Panc1 (cell line): ENCODE results near the gene AGRN. TPM values are rescaled to one million over a fixed set of nuclear protein-coding genes. Genes with fewer than 3 reads are reported as not detected.

Source experiments
- ATAC-seq: fragments of 200-7000 bp; cut with Tn5 transposase; 2 replicates; pipeline ENCODE4 v1.9.1; 2020; ENCODE audit warnings: mild to moderate bottlenecking, moderate library complexity
- BruUV-seq: library from RNA; stranded (reverse); fragments of 400-500 nt; replicated peaks from 2 replicates; lab custom pipeline; 2021; lab: Mats Ljungman, UMichigan
- CTCF ChIA-PET: fragments of 300-600 bp; sonication (Branson Sonifier 250); formaldehyde crosslinking; loops from one replicate; lab custom pipeline; 2022; ENCODE audit warnings: antibody characterized with exemption; lab: Charles Lee
- POLR2A ChIA-PET: fragments of 300-600 bp; sonication (Branson Sonifier 250); formaldehyde crosslinking; loops from one replicate; lab custom pipeline; 2022; ENCODE audit warnings: antibody characterized with exemption; lab: Charles Lee
- DNase-seq: peaks from one replicate; pipeline ENCODE4 v3.0.0-alpha.2; 2010; ENCODE audit warnings: low read depth, low spot score
- H3K27ac ChIP-seq: 2 replicates; pipeline ENCODE4 v1.5.1; 2011; ENCODE audit warnings: mild to moderate bottlenecking, low read length, inconsistent platforms
- H3K27me3 ChIP-seq: fragments of 200-500 bp; sonication (Bioruptor generic); 2 replicates; pipeline ENCODE4 v1.6.0; 2014; ENCODE audit warnings: low read length, inconsistent platforms; ENCODE audit not compliant: control insufficient read depth, insufficient read depth
- H3K36me3 ChIP-seq: fragments of 200-500 bp; sonication (Bioruptor generic); 2 replicates; pipeline ENCODE4 v1.5.1; 2014; ENCODE audit warnings: inconsistent platforms, mild to moderate bottlenecking, low read length, moderate library complexity; ENCODE audit not compliant: control insufficient read depth, insufficient read depth
- H3K4me1 ChIP-seq: 2 replicates; pipeline ENCODE4 v1.5.1; 2011; ENCODE audit warnings: inconsistent platforms, mild to moderate bottlenecking, low read length, moderate library complexity; ENCODE audit not compliant: control insufficient read depth, insufficient read depth
- H3K4me3 ChIP-seq, 2 experiments: 2 replicates each; pipeline ENCODE4 v1.5.1; 2011 to 2012; ENCODE audit warnings: low read depth in 2 of 2, low read length in 2 of 2, mild to moderate bottlenecking in 2 of 2, inconsistent platforms in 1 of 2, moderate library complexity in 1 of 2
- H3K9me3 ChIP-seq: fragments of 200-500 bp; sonication (Bioruptor generic); 2 replicates; pipeline ENCODE4 v1.5.1; 2014; ENCODE audit warnings: low read depth, mild to moderate bottlenecking, inconsistent platforms, low read length, moderate library complexity; ENCODE audit not compliant: control insufficient read depth, insufficient read depth
- POLR2AphosphoS5 ChIP-seq: IDR thresholded peaks from 2 replicates; pipeline ENCODE4 v1.6.1; 2012; ENCODE audit warnings: mild to moderate bottlenecking, low read depth, low read length, moderate library complexity
- SIN3A ChIP-seq: IDR thresholded peaks from 2 replicates; pipeline ENCODE4 v1.6.1; 2012; ENCODE audit warnings: low read depth, mild to moderate bottlenecking, low read length, moderate library complexity, borderline replicate concordance; ENCODE audit not compliant: insufficient read depth
- TCF7L2 ChIP-seq: IDR thresholded peaks from 2 replicates; pipeline ENCODE4 v1.6.1; 2011; ENCODE audit warnings: mild to moderate bottlenecking, low read depth, low read length, inconsistent platforms
- in situ Hi-C: cut with HindIII; loops from 2 replicates; pipeline ENCODE4 v1.10.0; 2016; ENCODE audit warnings: low sequenced_read_pairs, low pct_unique_long_range_greater_than_20kb
- intact Hi-C: fragments of 100-400 bp; cut with micrococcal nuclease; formaldehyde crosslinking; loops from one replicate; pipeline ENCODE4 v1.10.0; 2022; ENCODE audit not compliant: unreplicated experiment
- total RNA-seq: library from RNA; stranded (reverse); gene quantifications from one replicate; pipeline ENCODE4 v1.2.1, GENCODE V29; 2021; ENCODE audit not compliant: unreplicated experiment
- TF ChIP-seq, protein P1 (sequence below): fragments of 450-650 bp; IDR thresholded peaks from 2 replicates; pipeline ENCODE4 v1.5.1; 2017; ENCODE audit warnings: mild to moderate bottlenecking
- TF ChIP-seq, protein P2 (sequence below), 2 experiments: IDR thresholded peaks; 2 replicates each; pipeline ENCODE4 v1.6.1; 2011 to 2012; ENCODE audit warnings: low read depth in 2 of 2, control low read depth in 1 of 2, low read length in 1 of 2, mild to moderate bottlenecking in 1 of 2, moderate library complexity in 1 of 2; ENCODE audit not compliant: insufficient read depth in 1 of 2

AGRN gene
- total RNA-seq, 1 experiment from 2014 or later, result 153 TPM

DNA sequence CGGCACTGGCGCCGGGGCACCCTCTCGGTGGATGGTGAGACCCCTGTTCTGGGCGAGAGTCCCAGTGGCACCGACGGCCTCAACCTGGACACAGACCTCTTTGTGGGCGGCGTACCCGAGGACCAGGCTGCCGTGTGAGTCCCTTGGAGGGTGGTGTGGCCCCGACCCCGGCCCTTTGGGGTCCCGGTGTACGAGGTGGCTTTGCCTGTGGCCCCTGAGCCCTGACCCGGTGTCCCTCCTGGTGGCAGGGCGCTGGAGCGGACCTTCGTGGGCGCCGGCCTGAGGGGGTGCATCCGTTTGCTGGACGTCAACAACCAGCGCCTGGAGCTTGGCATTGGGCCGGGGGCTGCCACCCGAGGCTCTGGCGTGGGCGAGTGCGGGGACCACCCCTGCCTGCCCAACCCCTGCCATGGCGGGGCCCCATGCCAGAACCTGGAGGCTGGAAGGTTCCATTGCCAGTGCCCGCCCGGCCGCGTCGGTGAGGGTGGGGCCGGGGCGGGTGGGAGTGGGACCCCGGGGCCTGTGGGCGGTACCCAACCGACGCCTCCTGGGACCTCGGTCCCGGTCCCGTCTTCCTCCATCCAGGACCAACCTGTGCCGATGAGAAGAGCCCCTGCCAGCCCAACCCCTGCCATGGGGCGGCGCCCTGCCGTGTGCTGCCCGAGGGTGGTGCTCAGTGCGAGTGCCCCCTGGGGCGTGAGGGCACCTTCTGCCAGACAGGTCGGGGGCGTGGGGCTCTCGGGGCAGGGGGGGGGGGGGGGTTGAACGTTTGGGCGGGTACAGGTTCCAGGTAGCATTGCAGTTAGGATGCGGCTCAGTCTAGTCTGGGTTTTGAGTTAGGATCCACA, 29.6 kb downstream of the AGRN start:
- H3K4me1 ChIP-seq, result no peaks in the 10 kb centered on the region
- ATAC-seq, result no peak
- no peak overlapping the region for H3K27ac ChIP-seq
- H3K4me3 ChIP-seq, result no peak overlapping the region
- H3K27me3 ChIP-seq, result no peaks in the 10 kb centered on the region
- no TSS peak for BruUV-seq
- no peaks in the 10 kb centered on the region; the same call in 1 of the 2 replicates for H3K36me3 ChIP-seq
- TF ChIP-seq TCF7L2, result no peak
- TF ChIP-seq SIN3A, result no peak
- TF ChIP-seq, protein P1, sequence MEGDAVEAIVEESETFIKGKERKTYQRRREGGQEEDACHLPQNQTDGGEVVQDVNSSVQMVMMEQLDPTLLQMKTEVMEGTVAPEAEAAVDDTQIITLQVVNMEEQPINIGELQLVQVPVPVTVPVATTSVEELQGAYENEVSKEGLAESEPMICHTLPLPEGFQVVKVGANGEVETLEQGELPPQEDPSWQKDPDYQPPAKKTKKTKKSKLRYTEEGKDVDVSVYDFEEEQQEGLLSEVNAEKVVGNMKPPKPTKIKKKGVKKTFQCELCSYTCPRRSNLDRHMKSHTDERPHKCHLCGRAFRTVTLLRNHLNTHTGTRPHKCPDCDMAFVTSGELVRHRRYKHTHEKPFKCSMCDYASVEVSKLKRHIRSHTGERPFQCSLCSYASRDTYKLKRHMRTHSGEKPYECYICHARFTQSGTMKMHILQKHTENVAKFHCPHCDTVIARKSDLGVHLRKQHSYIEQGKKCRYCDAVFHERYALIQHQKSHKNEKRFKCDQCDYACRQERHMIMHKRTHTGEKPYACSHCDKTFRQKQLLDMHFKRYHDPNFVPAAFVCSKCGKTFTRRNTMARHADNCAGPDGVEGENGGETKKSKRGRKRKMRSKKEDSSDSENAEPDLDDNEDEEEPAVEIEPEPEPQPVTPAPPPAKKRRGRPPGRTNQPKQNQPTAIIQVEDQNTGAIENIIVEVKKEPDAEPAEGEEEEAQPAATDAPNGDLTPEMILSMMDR, result no peak
- TF ChIP-seq, protein P2, sequence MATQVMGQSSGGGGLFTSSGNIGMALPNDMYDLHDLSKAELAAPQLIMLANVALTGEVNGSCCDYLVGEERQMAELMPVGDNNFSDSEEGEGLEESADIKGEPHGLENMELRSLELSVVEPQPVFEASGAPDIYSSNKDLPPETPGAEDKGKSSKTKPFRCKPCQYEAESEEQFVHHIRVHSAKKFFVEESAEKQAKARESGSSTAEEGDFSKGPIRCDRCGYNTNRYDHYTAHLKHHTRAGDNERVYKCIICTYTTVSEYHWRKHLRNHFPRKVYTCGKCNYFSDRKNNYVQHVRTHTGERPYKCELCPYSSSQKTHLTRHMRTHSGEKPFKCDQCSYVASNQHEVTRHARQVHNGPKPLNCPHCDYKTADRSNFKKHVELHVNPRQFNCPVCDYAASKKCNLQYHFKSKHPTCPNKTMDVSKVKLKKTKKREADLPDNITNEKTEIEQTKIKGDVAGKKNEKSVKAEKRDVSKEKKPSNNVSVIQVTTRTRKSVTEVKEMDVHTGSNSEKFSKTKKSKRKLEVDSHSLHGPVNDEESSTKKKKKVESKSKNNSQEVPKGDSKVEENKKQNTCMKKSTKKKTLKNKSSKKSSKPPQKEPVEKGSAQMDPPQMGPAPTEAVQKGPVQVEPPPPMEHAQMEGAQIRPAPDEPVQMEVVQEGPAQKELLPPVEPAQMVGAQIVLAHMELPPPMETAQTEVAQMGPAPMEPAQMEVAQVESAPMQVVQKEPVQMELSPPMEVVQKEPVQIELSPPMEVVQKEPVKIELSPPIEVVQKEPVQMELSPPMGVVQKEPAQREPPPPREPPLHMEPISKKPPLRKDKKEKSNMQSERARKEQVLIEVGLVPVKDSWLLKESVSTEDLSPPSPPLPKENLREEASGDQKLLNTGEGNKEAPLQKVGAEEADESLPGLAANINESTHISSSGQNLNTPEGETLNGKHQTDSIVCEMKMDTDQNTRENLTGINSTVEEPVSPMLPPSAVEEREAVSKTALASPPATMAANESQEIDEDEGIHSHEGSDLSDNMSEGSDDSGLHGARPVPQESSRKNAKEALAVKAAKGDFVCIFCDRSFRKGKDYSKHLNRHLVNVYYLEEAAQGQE (IDR thresholded peaks at IDR 0.05; ENCODE audit: insufficient read depth in 1 of 2, low read depth in 2 of 2, low read length in 1 of 2), result no peak
- no peak for TF ChIP-seq POLR2AphosphoS5
- intact Hi-C loops, result no loop called here
- no peaks in the 10 kb centered on the region for H3K9me3 ChIP-seq
- in situ Hi-C loops, result no loop called here
- CTCF ChIA-PET, result no interaction called here
- POLR2A ChIA-PET, result interaction anchor here (0.6 kb wide), 1 partner anchor 27 kb away, joined by 11 read pairs; no protein-coding TSS in a partner anchor
- no peak for DNase-seq

DNA sequence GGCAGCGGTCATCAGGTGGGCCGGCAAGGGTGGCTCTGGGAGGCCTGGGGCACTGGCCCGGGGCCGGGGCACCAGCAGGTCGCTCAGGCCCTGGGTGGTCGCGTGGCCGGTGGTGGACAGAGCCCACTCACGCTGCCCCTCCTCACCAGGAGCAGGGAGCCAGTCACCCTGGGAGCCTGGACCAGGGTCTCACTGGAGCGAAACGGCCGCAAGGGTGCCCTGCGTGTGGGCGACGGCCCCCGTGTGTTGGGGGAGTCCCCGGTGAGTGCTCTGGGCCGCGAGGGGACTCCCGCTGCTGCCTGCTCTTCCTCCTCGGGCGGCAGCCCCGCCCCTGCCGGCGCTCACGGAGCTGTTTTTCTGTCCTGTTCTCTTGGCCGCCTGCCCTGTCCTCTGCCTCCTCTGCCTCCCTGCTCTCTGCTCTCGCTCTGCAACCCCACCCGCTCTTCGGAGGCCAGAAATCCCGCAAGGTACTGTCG, 30.7 kb downstream of the AGRN start:
- no peak for DNase-seq
- POLR2A ChIA-PET, result no interaction called here
- H3K36me3 ChIP-seq, result no peaks in the 10 kb centered on the region; the same call in 1 of the 2 replicates
- CTCF ChIA-PET, result no interaction called here
- in situ Hi-C loops (no loop called here), intact Hi-C loops (no loop called here)
- no peak for ATAC-seq
- H3K9me3 ChIP-seq, result no peaks in the 10 kb centered on the region
- BruUV-seq, result no TSS peak
- no peaks in the 10 kb centered on the region for H3K4me1 ChIP-seq
- no peak overlapping the region for H3K27ac ChIP-seq
- no peaks in the 10 kb centered on the region for H3K27me3 ChIP-seq
- TF ChIP-seq TCF7L2 (no peak), POLR2AphosphoS5 (no peak), SIN3A (no peak)
- TF ChIP-seq, protein P1, result no peak
- TF ChIP-seq, protein P2 (IDR thresholded peaks at IDR 0.05; ENCODE audit: insufficient read depth in 1 of 2, low read depth in 2 of 2, low read length in 1 of 2), result no peak
- no peak overlapping the region for H3K4me3 ChIP-seq
